ENCODE data around the gene FAM13A.

The FAM13A gene

GRCh38 chr4:89054627-89055026, 2.4 kb downstream of the FAM13A start:
- Histone ChIP-seq H3K27me3 (replicated peaks) (no peaks in the 10 kb centered on the region), H3K4me3 (ENCODE audit: low read depth, low read length) (no peak overlapping the region), H3K36me3 (replicated peaks) (no peaks in the 10 kb centered on the region), H3K27ac (no peak overlapping the region)
- TF ChIP-seq CTCF (IDR thresholded peaks at IDR 0.05; ENCODE audit: low read depth, low read length, missing control alignments): no peak
- DNase-seq: no peak
- in situ Hi-C loops (cut with HindIII; ENCODE audit: low pct_ligation_motif_present, low sequenced_read_pairs): no loop called here

GRCh38 chr4:89049853-89050252, 7.1 kb downstream of the FAM13A start:
- Histone ChIP-seq H3K4me3 (ENCODE audit: low read depth, low read length) (no peak overlapping the region), H3K27ac (no peak overlapping the region), H3K27me3 (replicated peaks) (no peaks in the 10 kb centered on the region), H3K36me3 (replicated peaks) (no peaks in the 10 kb centered on the region)
- in situ Hi-C loops (cut with HindIII; ENCODE audit: low pct_ligation_motif_present, low sequenced_read_pairs): no loop called here
- DNase-seq: no peak
- TF ChIP-seq CTCF (IDR thresholded peaks at IDR 0.05; ENCODE audit: low read depth, low read length, missing control alignments): no peak

- no peak overlapping the region for H3K4me3 ChIP-seq (ENCODE audit: low read depth, low read length)
- no peak for DNase-seq
- no peaks in the 10 kb centered on the region for H3K36me3 ChIP-seq (replicated peaks)
- no peak for TF ChIP-seq CTCF (IDR thresholded peaks at IDR 0.05; ENCODE audit: low read depth, low read length, missing control alignments)
- H3K27ac ChIP-seq: no peak overlapping the region
- no peaks in the 10 kb centered on the region for H3K27me3 ChIP-seq (replicated peaks)
- in situ Hi-C loops (cut with HindIII; ENCODE audit: low pct_ligation_motif_present, low sequenced_read_pairs): no loop called here
These were observed 7.9 kb downstream of the FAM13A start for GRCh38 chr4:89048906-89049601.

GRCh38 chr4:89044147-89044900, 12.7 kb downstream of the FAM13A start:
- no peak overlapping the region for H3K4me3 ChIP-seq (ENCODE audit: low read depth, low read length)
- DNase-seq: no peak
- H3K27ac ChIP-seq: no peak overlapping the region
- in situ Hi-C loops (cut with HindIII; ENCODE audit: low pct_ligation_motif_present, low sequenced_read_pairs): no loop called here
- H3K27me3 ChIP-seq (replicated peaks): no peaks in the 10 kb centered on the region
- no peaks in the 10 kb centered on the region for H3K36me3 ChIP-seq (replicated peaks)
- no peak for TF ChIP-seq CTCF (IDR thresholded peaks at IDR 0.05; ENCODE audit: low read depth, low read length, missing control alignments)

- H3K36me3 ChIP-seq (replicated peaks): no peaks in the 10 kb centered on the region
- H3K27ac ChIP-seq: no peak overlapping the region
- H3K4me3 ChIP-seq (ENCODE audit: low read depth, low read length): no peak overlapping the region
- no peak for DNase-seq
- TF ChIP-seq CTCF (IDR thresholded peaks at IDR 0.05; ENCODE audit: low read depth, low read length, missing control alignments): no peak
- H3K27me3 ChIP-seq (replicated peaks): no peaks in the 10 kb centered on the region
- in situ Hi-C loops (cut with HindIII; ENCODE audit: low pct_ligation_motif_present, low sequenced_read_pairs): no loop called here
These were observed 14.9 kb downstream of the FAM13A start for GRCh38 chr4:89042055-89042454.
